Upper lobe of left lung (tissue), 4 donors: Measurements from ENCODE around the gene CCDC38.

Experiments used
- CTCF ChIP-seq, 6 experiments: fragments of 450-650 bp in 4 of 6; fragments of 200-600 bp in 2 of 6; sonication (generic) in 2 of 6; IDR thresholded peaks; one replicate each; pipeline ENCODE4 v1.5.1; 2016 to 2019; ENCODE audit warnings: antibody characterized with exemption in 6 of 6
- EP300 ChIP-seq, 4 donors: sonication (generic); formaldehyde crosslinking; IDR thresholded peaks; one replicate each; pipeline ENCODE4 v1.5.1; 2017; ENCODE audit warnings: antibody characterized with exemption in 4 of 4, control low read depth in 2 of 4
- POLR2AphosphoS5 ChIP-seq, 2 donors: sonication (generic); formaldehyde crosslinking; IDR thresholded peaks; one replicate each; pipeline ENCODE4 v1.5.1; 2017; ENCODE audit warnings: antibody characterized with exemption in 2 of 2

- TF ChIP-seq CTCF (IDR thresholded peaks at IDR 0.05) (no peak), POLR2AphosphoS5 (IDR thresholded peaks at IDR 0.05) (no peak), EP300 (IDR thresholded peaks at IDR 0.05) (no peak)
Measured at GRCh38 chr12:95980437-95980836, 38.0 kb upstream of the CCDC38 start.
